ENCODE measurements around the gene PRKCB.
"Not testable (repeated sequence)": the region's sequence is repeated elsewhere in the genome, so short reads cannot be mapped to it uniquely, and the experiment has no call there.

Gene PRKCB

GRCh38 chr16:23902748-23903414 lies 67.1 kb downstream of the PRKCB start:
- no peak for DNase-seq (ENCODE audit: low read depth)

- no peak for DNase-seq (ENCODE audit: low read depth)
Measured at GRCh38 chr16:23905027-23905426, 69.2 kb downstream of the PRKCB start.

- no peak for DNase-seq (ENCODE audit: low read depth)
Measured at GRCh38 chr16:23907457-23907902, 71.7 kb downstream of the PRKCB start.

- no peak for DNase-seq (ENCODE audit: low read depth)
Measured at GRCh38 chr16:23907903-23908302, 72.1 kb downstream of the PRKCB start.

- DNase-seq (ENCODE audit: low read depth), result no peak
Measured at GRCh38 chr16:23908790-23909189, 73.0 kb downstream of the PRKCB start.

- DNase-seq (ENCODE audit: low read depth), result no peak
Measured at GRCh38 chr16:23909792-23910418, 74.1 kb downstream of the PRKCB start.

GRCh38 chr16:23914946-23915530 lies 79.3 kb downstream of the PRKCB start:
- no peak for DNase-seq (ENCODE audit: low read depth)

GRCh38 chr16:23916552-23916951 lies 80.8 kb downstream of the PRKCB start:
- DNase-seq (ENCODE audit: low read depth), result not testable (repeated sequence)

- DNase-seq (ENCODE audit: low read depth), result no peak
Measured at GRCh38 chr16:23917621-23918020, 81.8 kb downstream of the PRKCB start.

- no peak for DNase-seq (ENCODE audit: low read depth)
Measured at GRCh38 chr16:23920446-23920845, 84.7 kb downstream of the PRKCB start.

- DNase-seq (ENCODE audit: low read depth), result no peak
Measured at GRCh38 chr16:23920899-23921298, 85.1 kb downstream of the PRKCB start.

GRCh38 chr16:23922406-23922805 lies 86.6 kb downstream of the PRKCB start:
- no peak for DNase-seq (ENCODE audit: low read depth)

- DNase-seq (ENCODE audit: low read depth), result no peak
Measured at GRCh38 chr16:23924128-23924527, 88.3 kb downstream of the PRKCB start.

GRCh38 chr16:23927796-23928195 lies 92.0 kb downstream of the PRKCB start:
- DNase-seq (ENCODE audit: low read depth), result no peak

- DNase-seq (ENCODE audit: low read depth), result no peak
Measured at GRCh38 chr16:23929237-23929636, 93.5 kb downstream of the PRKCB start.

- no peak for DNase-seq (ENCODE audit: low read depth)
Measured at GRCh38 chr16:23929856-23930255, 94.1 kb downstream of the PRKCB start.

- no peak for DNase-seq (ENCODE audit: low read depth)
Measured at GRCh38 chr16:23930791-23931190, 95.0 kb downstream of the PRKCB start.

GRCh38 chr16:23931199-23931598 lies 95.4 kb downstream of the PRKCB start:
- no peak for DNase-seq (ENCODE audit: low read depth)

- DNase-seq (ENCODE audit: low read depth), result not testable (repeated sequence)
Measured at GRCh38 chr16:23933650-23934049, 97.9 kb downstream of the PRKCB start.

GRCh38 chr16:23934610-23935236 lies 98.9 kb downstream of the PRKCB start:
- no peak for DNase-seq (ENCODE audit: low read depth)

- no peak for DNase-seq (ENCODE audit: low read depth)
Measured at GRCh38 chr16:23940111-23940510, 104.3 kb downstream of the PRKCB start.

GRCh38 chr16:23941025-23941424 lies 105.2 kb downstream of the PRKCB start:
- DNase-seq (ENCODE audit: low read depth), result no peak

GRCh38 chr16:23941963-23942564 lies 106.3 kb downstream of the PRKCB start:
- DNase-seq (ENCODE audit: low read depth), result no peak

All from activated gamma-delta T cell treated with anti-CD3 and anti-CD28 coated beads, Interleukin-2, amount 50 U/mL, for 16 hours (primary cell).